Activated naive CD4-positive, alpha-beta T cell treated with anti-CD3 and anti-CD28 coated beads, Interleukin-2, amount 50 U/mL, for 16 hours (primary cell): ENCODE results near the gene METTL21C.

Source experiments
- DNase-seq: peaks from one replicate; pipeline ENCODE4 v3.0.0-alpha.2; 2020

METTL21C gene

DNA sequence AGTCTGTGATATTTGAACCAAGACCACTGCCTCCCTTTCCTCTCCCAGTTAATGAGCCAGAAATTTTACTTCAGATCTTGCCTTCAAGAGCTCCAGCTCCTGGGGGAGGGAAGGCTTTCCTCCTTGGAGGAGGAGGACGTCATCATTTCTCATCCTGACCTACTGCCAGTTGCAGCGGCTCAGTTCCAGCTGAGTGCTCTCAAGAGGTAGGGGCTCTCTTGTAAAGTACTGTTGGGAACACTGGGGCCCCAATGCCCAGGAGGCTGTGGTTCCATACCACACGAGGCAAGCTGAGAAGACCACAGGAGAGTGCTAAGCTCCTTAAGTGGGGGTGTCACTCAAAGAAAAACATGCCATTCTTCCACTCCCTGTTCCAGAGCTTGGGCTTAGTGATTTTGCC is 36.2 kb downstream of the METTL21C start:
- no peak for DNase-seq

DNA sequence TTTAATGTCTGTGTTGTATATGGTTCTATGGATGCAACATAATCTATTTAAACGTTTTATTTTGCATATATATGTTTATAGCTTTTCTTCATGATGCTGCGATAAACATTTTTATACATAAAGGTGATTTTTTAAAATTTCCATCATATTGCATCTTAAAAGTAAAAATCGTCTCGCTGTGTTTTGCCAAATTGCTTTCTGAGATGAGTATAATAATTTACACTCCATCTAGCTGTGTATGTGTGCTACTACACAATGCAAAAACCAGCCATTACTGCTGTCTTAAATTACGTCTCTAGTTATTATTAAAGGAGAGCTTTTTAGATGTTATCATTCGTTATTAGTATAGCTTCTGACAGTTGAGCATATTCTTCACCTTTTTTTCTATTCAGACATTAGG is 37.2 kb downstream of the METTL21C start:
- DNase-seq = no peak

DNA sequence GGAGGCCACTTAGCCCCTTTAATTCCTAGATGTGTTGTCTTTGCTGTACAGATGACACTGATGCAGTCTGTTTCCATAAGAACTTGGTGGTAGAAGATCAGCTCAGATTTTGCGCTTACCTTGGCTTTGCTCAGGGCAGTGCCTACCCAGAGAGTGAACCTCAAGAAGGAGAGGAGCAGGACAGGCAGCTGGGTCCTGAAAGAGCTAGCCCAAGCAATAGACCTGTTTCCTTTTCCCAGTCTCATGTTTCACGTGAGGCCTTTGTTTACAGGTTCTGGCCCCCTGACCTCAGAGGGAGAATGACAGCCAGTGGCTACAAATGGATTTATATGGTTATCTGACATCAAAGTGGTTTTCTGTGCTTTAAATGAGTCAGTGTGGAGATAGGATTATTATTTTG is 40.1 kb downstream of the METTL21C start:
- DNase-seq = no peak

DNA sequence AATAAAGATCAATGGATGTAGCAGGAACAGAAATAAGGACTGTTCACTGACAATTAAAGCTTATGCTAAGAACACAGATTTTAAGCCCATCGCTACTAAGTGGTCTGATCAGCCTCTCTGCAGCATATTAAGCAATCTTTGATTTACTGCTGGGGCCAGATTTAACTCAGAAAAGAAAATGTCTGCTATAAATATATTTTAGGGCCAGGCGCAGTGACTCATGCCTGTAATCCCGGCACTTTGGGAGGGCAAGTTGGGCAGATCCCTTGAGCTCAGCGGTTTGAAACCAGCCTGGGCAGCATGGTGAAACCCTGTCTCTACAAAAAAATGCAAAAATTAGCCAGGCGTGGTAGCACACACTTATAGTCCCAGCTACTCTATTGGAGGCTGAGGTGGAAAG is 43.0 kb downstream of the METTL21C start:
- DNase-seq = no peak

DNA sequence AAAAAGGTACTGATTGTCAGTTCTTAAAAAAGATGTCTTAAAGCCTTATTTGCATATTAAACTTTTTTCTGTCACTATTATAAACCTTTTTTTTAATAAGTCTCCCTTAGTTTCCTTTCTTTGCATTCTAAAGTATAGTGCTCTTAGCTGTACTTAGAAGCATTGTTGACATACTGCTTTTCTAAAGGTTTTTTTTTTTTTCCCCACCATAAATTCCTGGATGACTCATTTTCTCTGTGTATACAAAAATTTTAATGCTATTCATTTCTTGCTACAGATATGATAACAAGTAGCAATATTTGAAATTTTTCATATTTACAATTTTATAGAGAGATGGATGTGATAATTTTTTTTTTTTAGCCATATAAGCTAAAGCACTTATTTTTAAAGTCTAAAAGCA is 43.5 kb downstream of the METTL21C start:
- no peak for DNase-seq

DNA sequence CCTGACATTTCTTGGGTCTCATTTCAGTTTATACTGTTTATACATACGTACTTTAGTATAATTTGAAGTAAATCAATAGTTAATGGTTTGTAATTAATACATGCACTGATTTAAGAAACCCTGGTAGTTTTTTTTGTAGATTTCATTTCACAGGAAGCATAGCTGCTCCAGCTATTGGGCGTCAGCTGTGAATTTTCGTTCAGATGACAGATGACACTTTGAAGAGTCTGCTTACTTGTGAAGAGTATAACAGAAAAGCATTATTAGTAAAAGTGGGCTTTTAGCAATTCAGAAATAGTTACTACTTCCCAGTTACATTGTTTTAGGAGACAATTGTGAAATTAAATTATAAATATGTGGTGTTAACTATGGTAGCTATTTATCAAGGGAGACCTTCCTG is 44.4 kb downstream of the METTL21C start:
- DNase-seq = no peak

DNA sequence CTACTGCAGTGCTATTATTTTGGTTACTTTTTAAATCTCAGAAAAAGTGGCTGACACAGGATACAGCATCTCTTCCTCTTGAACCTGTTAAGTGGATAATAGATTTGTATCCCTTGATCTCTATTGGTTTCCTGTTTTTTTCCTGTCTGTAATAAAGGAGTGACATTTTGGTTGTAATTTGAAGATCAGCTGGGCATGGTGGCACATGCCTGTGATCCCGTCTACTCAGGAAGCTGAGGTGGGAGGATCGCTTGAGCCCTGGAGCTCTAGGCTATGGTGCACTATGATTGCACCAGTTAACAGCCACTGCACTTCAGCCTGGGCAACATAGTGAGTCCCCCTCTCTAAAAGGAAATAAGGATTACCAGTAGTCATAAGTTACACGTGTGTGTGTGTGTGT is 46.8 kb downstream of the METTL21C start:
- DNase-seq = no peak

DNA sequence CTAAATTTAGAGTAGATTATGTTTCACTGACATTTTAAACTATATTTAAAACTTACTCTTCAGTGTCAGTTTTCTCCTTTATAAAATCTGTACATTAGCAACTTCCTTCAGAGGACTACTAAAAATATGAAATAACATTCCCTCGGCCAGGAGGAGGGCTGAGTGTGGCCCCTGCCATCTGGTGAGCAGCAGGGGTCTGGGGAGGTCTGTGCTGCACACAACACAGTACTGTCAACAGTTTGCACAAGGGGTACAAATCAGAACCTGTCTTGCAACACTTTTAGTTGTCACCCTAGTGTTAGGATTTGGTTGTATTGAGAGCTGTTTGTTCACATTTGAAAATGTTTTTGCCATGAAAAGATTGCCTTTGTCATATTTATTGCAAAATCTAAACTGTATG is 49.1 kb downstream of the METTL21C start:
- no peak for DNase-seq

DNA sequence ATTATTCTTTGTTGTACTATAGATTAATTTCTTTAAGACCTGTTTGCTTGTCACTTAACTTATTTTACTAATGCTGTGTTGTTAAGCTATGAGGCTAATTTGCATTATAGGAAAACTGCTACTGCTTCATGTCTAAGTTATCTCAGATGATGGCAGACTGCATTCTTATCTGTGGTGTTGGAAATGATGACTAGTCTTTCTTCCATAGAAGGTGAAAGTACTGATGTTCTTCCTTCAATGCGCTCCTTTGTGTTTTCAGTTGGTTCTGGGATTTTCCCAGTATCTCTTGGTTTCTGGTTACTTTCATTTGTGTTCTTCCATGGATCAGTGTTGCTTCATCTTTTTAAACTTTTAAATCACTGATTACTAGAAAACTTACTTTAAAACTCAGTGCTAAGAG is 51.2 kb downstream of the METTL21C start:
- no peak for DNase-seq

DNA sequence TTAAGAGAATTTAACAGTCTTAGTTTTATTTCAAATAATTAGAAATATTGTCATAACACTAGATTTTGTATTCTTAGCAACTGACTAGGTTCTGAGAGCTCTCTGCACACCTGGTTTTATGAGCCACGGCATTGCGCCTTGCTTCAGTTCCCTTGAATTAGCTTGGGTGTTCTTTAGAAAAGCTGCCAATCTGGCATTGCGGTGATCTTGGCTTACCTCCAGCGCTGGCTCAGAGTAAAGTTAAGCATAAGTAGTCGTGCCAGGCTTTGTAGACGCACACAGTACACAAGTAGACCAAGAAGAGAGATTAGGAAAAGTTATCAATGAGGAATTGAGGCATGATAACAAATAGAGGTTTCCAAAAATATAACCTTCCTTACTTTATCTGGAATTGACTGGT is 52.4 kb downstream of the METTL21C start:
- no peak for DNase-seq

DNA sequence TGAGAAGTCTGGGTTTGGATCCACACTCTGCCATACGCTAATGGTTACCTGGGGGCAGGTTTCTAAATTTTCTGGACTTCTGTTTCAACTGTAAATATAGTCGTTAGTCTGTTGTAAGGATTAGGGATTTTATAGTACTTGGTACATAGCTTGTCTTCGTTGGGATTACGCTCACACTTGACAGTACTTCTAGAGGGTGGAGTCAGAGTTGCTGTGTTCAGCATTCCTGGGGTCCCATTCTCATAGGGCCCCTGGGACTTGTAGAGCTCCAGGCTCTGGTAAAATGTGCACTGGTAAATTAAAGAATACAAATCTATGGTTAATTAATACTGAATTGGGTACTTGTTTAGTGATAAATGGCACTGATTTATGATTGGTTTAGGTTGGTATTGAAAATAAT is 52.8 kb downstream of the METTL21C start:
- no peak for DNase-seq

DNA sequence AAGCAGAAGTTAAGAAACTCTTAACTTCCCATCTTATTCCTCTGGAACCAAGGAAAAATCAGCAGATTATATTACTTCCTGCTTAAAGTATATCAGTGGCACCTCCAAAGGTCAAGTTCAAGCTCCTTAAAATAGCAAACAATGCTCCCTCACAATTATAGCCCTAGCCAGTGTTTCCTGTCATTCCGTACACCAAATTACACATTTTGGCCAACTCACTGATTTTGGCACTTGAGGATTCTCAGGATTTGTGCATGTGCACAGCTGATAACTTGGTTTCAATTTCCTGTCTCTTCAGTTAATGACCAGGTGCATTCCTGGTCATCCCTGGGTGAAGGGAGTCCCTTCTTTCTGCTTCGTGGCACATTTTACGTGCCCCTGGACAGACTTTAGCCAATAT is 56.1 kb downstream of the METTL21C start:
- DNase-seq = no peak
